Measurements from ENCODE around the gene POU6F1. TPM values are rescaled to one million over a fixed set of nuclear protein-coding genes. Genes with fewer than 3 reads are reported as not detected.

The POU6F1 gene
- total and polyA plus RNA-seq, 9 of the 15 experiments (the other 6 are each of a cell fraction or from before 2014, with no cell fraction given), result 0.14 to 3.3 (median 1.1) TPM

- ChIA-PET POLR2A (interaction anchor here (0.5 to 3.0 kb wide), 6 partner anchors 16 to 134 kb away, joined by 3 to 13 read pairs (median 4); partner anchors contain the start of genes CSRNP2 and DAZAP2), CTCF (ENCODE audit: low intra/inter-chr PET ratio) (no interaction called here)
- Histone ChIP-seq H3K36me3 (ENCODE audit: control insufficient read depth, insufficient read depth, low read length) (no peaks in the 10 kb centered on the region), H2AFZ (ENCODE audit: low read depth, low read length) (peak overlapping the region; percentile 86), H3K4me1 (replicated peaks in 1 of 2; ENCODE audit: control insufficient read depth in 2 of 2, insufficient read depth in 2 of 2, low read length in 2 of 2) (peaks cover 17 to 18% of the 10 kb centered on the region in 2 experiments; a peak in 4 of 5 replicates), H3K79me2 (ENCODE audit: control insufficient read depth, insufficient read depth, low read length) (peaks cover 22% of the 10 kb centered on the region), H3K27me3 (ENCODE audit: control insufficient read depth in 2 of 2, insufficient read depth in 2 of 2, low read length in 2 of 2) (no peaks in the 10 kb centered on the region), H3K4me3 (peak overlapping the region; percentile 71), H4K20me1 (replicated peaks; ENCODE audit: control insufficient read depth, insufficient read depth, low read length) (no peaks in the 10 kb centered on the region), H3K9me1 (ENCODE audit: control insufficient read depth, insufficient read depth, low read length) (no peaks in the 10 kb centered on the region), H3K9me3 (replicated peaks; ENCODE audit: control insufficient read depth, insufficient read depth, low read depth, low read length) (no peaks in the 10 kb centered on the region), H3K27ac (ENCODE audit: extremely low read depth, low read depth, low read length) (no peak overlapping the region), H3K4me2 (ENCODE audit: insufficient read depth, low read length) (0 out of 2 replicates have a peak overlapping the region, but pooled peaks have one; percentile 1), H3K9ac (ENCODE audit: insufficient read depth in 1 of 2, low read depth in 2 of 2, low read length in 2 of 2) (peak overlapping the region; percentile 57 to 95; a peak in 3 of 4 replicates)
- DNase-seq (ENCODE audit: extremely low read depth in 1 of 4, low spot score in 3 of 4), result no peak
- TF ChIP-seq HMG20A (CRISPR knock-in tag; conservative IDR thresholded peaks at IDR 0.05) (no peak), CBFA2T2 (conservative IDR thresholded peaks at IDR 0.05) (no peak), ARID3A (IDR thresholded peaks at IDR 0.05; ENCODE audit: borderline replicate concordance, low read depth, low read length) (no peak), TSHZ1 (CRISPR knock-in tag; IDR thresholded peaks at IDR 0.05) (no peak), SETDB1 (IDR thresholded peaks at IDR 0.05; ENCODE audit: low read length) (no peak)
- 45% methylated on average over 7 of the region's 7 CpGs for WGBS (ENCODE audit: insufficient coverage, low coverage, missing lambda C conversion rate)
- FAIRE-seq, result no peak
- intact Hi-C loops (cut with micrococcal nuclease) (loop anchor here (1.0 kb wide), 1 partner anchor 133 kb away; the partner anchor contains the start of gene CSRNP2), in situ Hi-C loops (cut with MboI) (no loop called here)
- no peak for ATAC-seq
- BruUV-seq (replicated peaks), result TSS peak; percentile 44
These were observed 1.2 kb downstream of the POU6F1 start for GRCh38 chr12:51216642-51217041.

All from K562 (cell line).